Keratinocyte (primary cell): Measurements from ENCODE around the gene TLE1. TPM values are rescaled to one million over a fixed set of nuclear protein-coding genes. Genes with fewer than 3 reads are reported as not detected.
A peak's percentile ranks its signal among the peaks of the same experiment; 100 is the strongest.

Source experiments
- DNase-seq: peaks from one replicate; pipeline ENCODE4 v3.0.0-alpha.2; 2011; ENCODE audit warnings: low read depth, missing footprints, low spot score
- FAIRE-seq: peaks from 2 replicates; lab custom pipeline; 2011; peaks lifted over from hg19 to GRCh38; lab: Jason Lieb, UNC
- H2AFZ ChIP-seq: 2 replicates; pipeline ENCODE4 v1.6.0; 2012; ENCODE audit warnings: low read length, control low read depth, inconsistent platforms; ENCODE audit not compliant: control insufficient read depth
- H3K27ac ChIP-seq: 2 replicates; pipeline ENCODE4 v1.5.1; 2011; ENCODE audit warnings: low read length; ENCODE audit not compliant: control insufficient read depth, insufficient read depth
- H3K27me3 ChIP-seq: 3 replicates; pipeline ENCODE4 v1.6.0; 2011; ENCODE audit warnings: low read length; ENCODE audit not compliant: control insufficient read depth, insufficient read depth; ENCODE audit errors: extremely low read depth
- H3K36me3 ChIP-seq, 2 experiments: 2 replicates in 1 of 2; 3 replicates in 1 of 2; pipeline ENCODE4 v1.5.1; 2011; ENCODE audit warnings: low read length in 2 of 2, mild to moderate bottlenecking in 1 of 2; ENCODE audit not compliant: control insufficient read depth in 2 of 2, insufficient read depth in 2 of 2; ENCODE audit errors: extremely low read depth in 1 of 2
- H3K4me1 ChIP-seq: 3 replicates; pipeline ENCODE4 v1.5.1; 2011; ENCODE audit warnings: low read length; ENCODE audit not compliant: control insufficient read depth, insufficient read depth; ENCODE audit errors: extremely low read depth
- H3K4me2 ChIP-seq: 3 replicates; pipeline ENCODE4 v1.6.0; 2011; ENCODE audit warnings: low read depth, low read length; ENCODE audit not compliant: control insufficient read depth, insufficient read depth; ENCODE audit errors: extremely low read depth
- H3K4me3 ChIP-seq, 3 experiments: fragments of 200-600 bp in 1 of 3; sonication (generic) in 1 of 3; 2 replicates in 2 of 3; 3 replicates in 1 of 3; pipeline ENCODE4 v1.5.1; 2011 to 2016; ENCODE audit warnings: low read length in 3 of 3, mild to moderate bottlenecking in 3 of 3, control low read depth in 2 of 3, inconsistent platforms in 1 of 3, low read depth in 1 of 3, mixed read lengths in 1 of 3, mixed run types in 1 of 3, moderate library complexity in 1 of 3; ENCODE audit not compliant: control insufficient read depth in 2 of 3, insufficient read depth in 2 of 3; ENCODE audit errors: extremely low read depth in 1 of 3
- H3K79me2 ChIP-seq: 2 replicates; pipeline ENCODE4 v1.6.0; 2012; ENCODE audit warnings: low read length; ENCODE audit not compliant: control insufficient read depth, insufficient read depth
- H3K9ac ChIP-seq: 3 replicates; pipeline ENCODE4 v1.6.0; 2011; ENCODE audit warnings: low read length; ENCODE audit not compliant: control insufficient read depth, insufficient read depth; ENCODE audit errors: extremely low read depth
- H3K9me1 ChIP-seq: 3 replicates; pipeline ENCODE4 v1.6.0; 2011; ENCODE audit warnings: low read length; ENCODE audit not compliant: control insufficient read depth, insufficient read depth; ENCODE audit errors: extremely low read depth
- H3K9me3 ChIP-seq: 2 replicates; pipeline ENCODE4 v1.5.1; 2012; ENCODE audit warnings: low read depth, low read length; ENCODE audit not compliant: control insufficient read depth
- H4K20me1 ChIP-seq: 3 replicates; pipeline ENCODE4 v1.6.0; 2011; ENCODE audit warnings: low read length; ENCODE audit not compliant: control insufficient read depth, insufficient read depth; ENCODE audit errors: extremely low read depth
- CTCF ChIP-seq, 3 experiments: IDR thresholded peaks in 1 of 3; conservative IDR thresholded peaks in 1 of 3; optimal IDR thresholded peaks in 1 of 3; 2 replicates in 2 of 3; 3 replicates in 1 of 3; pipeline versions ENCODE3 to v1.5.1; 2011; ENCODE audit warnings: low read length in 3 of 3, mild to moderate bottlenecking in 3 of 3, moderate library complexity in 2 of 3, control low read depth in 1 of 3, inconsistent platforms in 1 of 3; ENCODE audit not compliant: insufficient read depth in 2 of 3; ENCODE audit errors: extremely low read depth in 1 of 3
- EZH2 ChIP-seq: IDR thresholded peaks from one replicate; pipeline ENCODE4 v1.6.1; 2012; ENCODE audit warnings: inconsistent platforms, mild to moderate bottlenecking, low read length, moderate library complexity
- dilution Hi-C: fragments of 300-500 bp; cut with MboI; formaldehyde crosslinking; loops from one replicate; pipeline ENCODE4 v1.7.0; 2020; ENCODE audit warnings: low sequenced_read_pairs; ENCODE audit not compliant: extremely low pct_ligation_motif_present
- polyA plus RNA-seq, 5 experiments: library from polyadenylated mRNA; depleted of rRNA in 3 of 5; stranded (reverse) in 3 of 5; stranded (forward) in 1 of 5; unstranded in 1 of 5; fragments of >200 nt; gene quantifications; 1 replicate in 1 of 5; 2 replicates in 3 of 5; 3 replicates in 1 of 5; pipeline versions ENCODE4 v1.2.1 to v1.2.3, GENCODE V29; 2011 to 2012; ENCODE audit warnings: missing spikeins in 2 of 5, low read depth in 1 of 5, low replicate concordance in 1 of 5

The TLE1 gene
- polyA plus RNA-seq, 1 donor (not counting 4 experiments of a cell fraction or from before 2014, with no cell fraction given), result 29.6 TPM

- Histone ChIP-seq H3K79me2 (peaks cover 77% of the 10 kb centered on the region), H3K4me1 (peaks cover 28% of the 10 kb centered on the region), H4K20me1 (peaks cover 6% of the 10 kb centered on the region), H3K36me3 (peaks cover 0 to 5% of the 10 kb centered on the region in 2 experiments), H3K9me1 (no peaks in the 10 kb centered on the region), H3K4me3 (peak overlapping the region; percentile 75 to 87 (median 86)), H3K9me3 (no peaks in the 10 kb centered on the region), H2AFZ (no peak overlapping the region), H3K27me3 (no peaks in the 10 kb centered on the region), H3K27ac (peak overlapping the region; percentile 81), H3K4me2 (peak overlapping the region; percentile 84), H3K9ac (no peak overlapping the region)
- no peak for TF ChIP-seq EZH2
- no peak for TF ChIP-seq CTCF (optimal IDR thresholded peaks at IDR 0.05 in 1 of 3, IDR thresholded peaks at IDR 0.05 in 1 of 3, conservative IDR thresholded peaks at IDR 0.05 in 1 of 3; ENCODE audit: extremely low read depth in 1 of 3, insufficient read depth in 2 of 3, low read length in 3 of 3)
- FAIRE-seq, result no peak
- dilution Hi-C loops, result no loop called here
- no peak for DNase-seq
Observed at GRCh38 chr9:81685763-81686613, 3.4 kb downstream of the TLE1 start.

- Histone ChIP-seq H3K9me1 (no peaks in the 10 kb centered on the region), H3K27me3 (no peaks in the 10 kb centered on the region), H3K9ac (no peak overlapping the region), H3K27ac (no peak overlapping the region), H2AFZ (no peak overlapping the region), H3K4me2 (no peak overlapping the region), H3K79me2 (peaks cover 90% of the 10 kb centered on the region), H3K36me3 (peaks cover 0 to 5% of the 10 kb centered on the region in 2 experiments), H3K4me1 (peaks cover 30% of the 10 kb centered on the region), H3K9me3 (no peaks in the 10 kb centered on the region), H4K20me1 (peaks cover 6% of the 10 kb centered on the region), H3K4me3 (no peak overlapping the region)
- DNase-seq (no peak), FAIRE-seq (no peak)
- TF ChIP-seq CTCF (optimal IDR thresholded peaks at IDR 0.05 in 1 of 3, IDR thresholded peaks at IDR 0.05 in 1 of 3, conservative IDR thresholded peaks at IDR 0.05 in 1 of 3; ENCODE audit: extremely low read depth in 1 of 3, insufficient read depth in 2 of 3, low read length in 3 of 3), result no peak
- no peak for TF ChIP-seq EZH2
- dilution Hi-C loops, result no loop called here
Observed at GRCh38 chr9:81684635-81685034, 4.7 kb downstream of the TLE1 start.
